SK-N-MC (cell line): ENCODE measurements around the gene RECQL.

Experiments used
- EZH2 ChIP-seq: fragments of 200-600 bp; sonication (generic); IDR thresholded peaks from one replicate; pipeline ENCODE4 v1.6.1; 2017; ENCODE audit warnings: antibody characterized with exemption
- POLR2AphosphoS5 ChIP-seq: IDR thresholded peaks from 2 replicates; pipeline ENCODE4 v1.6.1; 2012; ENCODE audit warnings: mild to moderate bottlenecking, low read depth, low read length, borderline replicate concordance

DNA sequence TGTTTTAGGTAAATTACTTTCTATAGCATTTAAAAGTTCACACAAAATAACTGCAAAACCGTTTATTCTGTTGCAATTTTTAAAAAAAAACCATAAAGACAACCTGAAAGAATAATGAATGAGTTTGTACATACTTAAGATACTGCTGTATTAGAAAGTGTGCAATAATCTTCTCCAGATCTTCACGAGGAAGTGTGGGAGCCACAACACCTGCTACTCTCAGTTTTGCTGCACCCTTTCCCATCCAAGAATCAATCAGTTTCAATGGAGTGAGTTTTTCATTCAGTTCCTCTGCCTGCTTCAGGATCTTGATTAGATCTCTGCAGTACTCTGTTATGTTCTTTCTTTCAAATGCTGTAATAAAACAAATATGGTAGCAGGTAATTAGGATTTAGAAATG lies 30.1 kb downstream of the RECQL start:
- TF ChIP-seq EZH2 (no peak), POLR2AphosphoS5 (no peak)
